GM21723 (cell line): Measurements from ENCODE around the gene CORO7.
"Not testable (repeated sequence)": the region's sequence is repeated elsewhere in the genome, so short reads cannot be mapped to it uniquely, and the experiment has no call there.

Source experiments
- ATAC-seq: cut with Tn5 transposase; IDR thresholded peaks from one replicate; pipeline ENCODE4 v1.9.1; 2021; ENCODE audit warnings: mild to moderate bottlenecking, moderate library complexity; ENCODE audit not compliant: unreplicated experiment

Gene CORO7

DNA sequence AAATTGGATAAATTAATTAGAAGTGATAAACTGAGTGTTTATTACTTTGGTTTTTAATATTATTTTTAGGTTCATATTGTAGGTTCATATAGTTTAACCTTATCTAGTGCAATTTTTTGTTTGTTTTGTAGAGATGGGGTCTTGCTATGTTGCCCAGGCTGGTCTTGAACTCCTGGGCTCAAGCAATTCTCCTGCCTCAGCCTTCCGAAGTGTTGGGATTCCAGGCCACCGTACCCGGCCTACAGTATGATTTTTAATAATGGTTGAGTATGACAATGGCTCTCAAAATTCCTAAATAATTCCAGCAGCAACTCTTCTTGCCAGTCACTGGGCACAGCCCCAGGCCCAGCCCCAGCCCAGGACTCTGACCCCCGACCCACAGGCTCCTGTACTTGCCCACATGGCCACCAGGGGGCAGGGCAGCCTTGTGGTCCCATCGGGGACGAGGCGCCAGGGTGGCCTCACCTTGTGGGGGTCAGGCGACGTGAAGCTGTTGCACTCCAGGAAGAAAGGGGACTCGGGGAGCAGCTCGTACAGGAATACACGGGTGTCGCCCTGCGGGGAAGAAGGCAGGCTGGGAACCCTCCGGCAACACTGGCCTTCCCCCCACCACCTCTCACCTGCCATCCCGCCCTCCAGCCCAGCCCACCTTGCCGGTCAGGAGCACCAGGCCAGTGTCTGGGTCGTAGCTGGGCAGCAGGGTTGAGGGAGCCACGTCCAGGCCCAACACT lies 57.4 kb downstream of the CORO7 start:
- no peak for ATAC-seq

DNA sequence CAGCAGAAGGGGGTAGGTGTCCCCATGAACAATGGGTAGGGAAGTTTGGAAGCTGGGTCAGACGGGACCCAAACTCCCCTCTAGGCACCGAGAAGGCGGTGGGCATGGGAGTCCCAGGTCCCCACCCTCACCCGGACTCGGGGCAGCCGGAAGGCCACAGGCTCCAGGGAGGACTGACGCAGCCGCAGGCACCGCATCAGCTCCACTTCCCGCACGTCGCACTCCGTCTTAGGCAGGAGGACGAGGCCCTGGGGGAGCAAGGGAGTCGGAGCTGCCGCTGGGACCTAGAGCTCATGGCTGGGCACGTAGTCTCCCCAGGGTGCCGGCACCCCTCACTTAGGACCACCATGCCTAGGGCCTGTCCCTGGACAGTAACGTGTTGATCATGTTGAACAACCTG lies 58.2 kb downstream of the CORO7 start:
- ATAC-seq: no peak

DNA sequence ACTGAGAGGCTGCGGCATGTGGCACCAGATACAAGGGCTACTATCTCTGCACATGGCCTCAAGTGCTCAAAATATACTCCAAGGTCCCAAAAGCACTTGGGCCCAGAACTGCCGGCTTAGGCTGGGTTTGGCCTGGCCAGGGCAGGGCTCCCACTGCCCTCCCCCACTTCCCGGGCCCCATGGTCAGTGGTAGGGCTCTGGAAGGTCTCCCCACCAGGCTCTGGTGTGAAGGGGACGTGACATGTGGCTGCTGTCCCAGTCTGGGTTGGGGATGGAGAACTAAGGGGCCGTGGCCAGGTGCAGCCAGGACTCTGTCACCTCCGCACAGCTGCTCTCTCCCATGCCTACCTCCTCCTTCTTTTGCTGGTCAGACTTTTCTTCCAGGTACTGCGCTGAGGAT lies 59.6 kb downstream of the CORO7 start:
- ATAC-seq: no peak

DNA sequence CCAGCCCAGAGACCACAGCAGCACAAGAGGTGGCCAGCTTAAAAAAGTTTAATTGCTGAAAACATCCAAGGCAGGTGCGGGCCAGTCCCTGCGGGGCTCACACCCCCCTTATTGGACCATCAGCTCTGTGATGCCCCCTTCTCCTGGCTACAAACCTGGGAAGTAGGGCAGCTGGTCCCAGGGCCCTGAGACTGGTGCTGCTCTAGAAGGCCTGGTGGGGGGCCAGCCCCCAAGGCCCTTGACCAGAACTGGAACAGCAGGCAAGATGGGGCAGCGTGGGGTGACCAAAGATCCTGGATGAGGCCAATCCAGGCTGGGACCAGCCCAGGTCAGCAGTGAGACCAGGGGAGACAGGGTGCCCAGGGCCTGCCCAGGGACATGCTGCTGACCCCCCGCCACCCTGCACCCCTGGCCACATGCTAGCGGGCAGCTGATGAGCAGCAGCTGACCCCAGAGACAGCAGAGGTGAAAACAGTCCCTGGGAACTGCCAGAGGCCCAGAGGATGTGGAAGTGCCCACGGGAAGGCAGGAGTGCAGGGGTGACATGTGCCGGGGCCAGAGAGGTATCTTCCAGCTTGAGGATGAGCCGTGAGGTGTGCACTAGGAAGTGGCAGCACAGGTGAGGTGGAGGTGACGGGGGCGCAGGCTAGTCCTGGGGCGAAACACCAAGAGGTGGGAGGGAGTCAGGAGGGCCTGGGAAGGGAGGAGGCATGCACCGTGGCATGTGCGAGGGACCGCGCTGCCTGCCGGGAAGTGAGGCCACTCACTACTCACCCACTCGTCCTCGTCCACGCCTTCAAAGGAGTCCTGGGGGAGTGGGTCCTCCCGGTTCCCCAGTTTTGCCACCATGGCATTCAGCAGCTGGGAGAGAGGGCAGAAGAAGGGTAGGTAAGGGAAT lies 61.6 kb downstream of the CORO7 start:
- no peak for ATAC-seq

DNA sequence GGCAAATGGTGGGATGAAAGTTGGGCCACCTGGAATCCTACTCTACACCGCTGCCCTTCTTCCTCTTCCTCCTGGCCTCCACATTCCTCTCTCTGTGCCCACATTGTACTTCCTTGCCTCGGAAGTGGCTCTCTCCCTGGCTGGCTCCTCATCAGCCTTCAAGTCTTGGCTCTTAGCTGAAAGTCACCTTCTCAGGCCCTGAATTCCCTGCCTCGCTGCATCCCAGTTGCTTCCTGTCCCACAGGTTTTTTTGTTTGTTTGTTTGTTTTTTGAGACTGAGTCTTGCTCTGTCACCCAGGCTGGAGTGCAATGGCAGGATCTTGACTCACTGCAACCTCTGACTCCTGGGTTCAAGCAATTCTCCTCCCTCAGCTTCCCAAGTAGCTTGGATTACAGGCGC lies 62.7 kb downstream of the CORO7 start:
- no peak for ATAC-seq

DNA sequence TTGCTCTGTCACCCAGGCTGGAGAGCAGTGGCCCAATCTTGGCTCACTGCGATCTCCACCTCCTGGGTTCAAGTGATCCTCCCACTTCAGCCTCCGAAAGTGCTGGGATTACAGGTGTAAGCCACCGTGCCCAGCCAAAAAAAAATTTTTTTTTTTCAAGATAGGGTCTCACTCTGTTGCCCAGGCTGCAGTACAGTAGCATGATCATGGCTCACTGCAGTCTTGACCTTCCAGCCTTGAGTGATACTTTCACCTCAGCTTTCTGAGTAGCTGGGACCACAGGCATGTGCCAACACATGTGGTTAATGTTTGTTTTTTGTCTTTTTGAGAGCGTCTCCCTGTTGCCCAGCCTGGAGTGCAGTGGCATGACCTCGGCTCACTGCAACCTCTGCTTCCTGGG lies 63.6 kb downstream of the CORO7 start:
- no peak for ATAC-seq

DNA sequence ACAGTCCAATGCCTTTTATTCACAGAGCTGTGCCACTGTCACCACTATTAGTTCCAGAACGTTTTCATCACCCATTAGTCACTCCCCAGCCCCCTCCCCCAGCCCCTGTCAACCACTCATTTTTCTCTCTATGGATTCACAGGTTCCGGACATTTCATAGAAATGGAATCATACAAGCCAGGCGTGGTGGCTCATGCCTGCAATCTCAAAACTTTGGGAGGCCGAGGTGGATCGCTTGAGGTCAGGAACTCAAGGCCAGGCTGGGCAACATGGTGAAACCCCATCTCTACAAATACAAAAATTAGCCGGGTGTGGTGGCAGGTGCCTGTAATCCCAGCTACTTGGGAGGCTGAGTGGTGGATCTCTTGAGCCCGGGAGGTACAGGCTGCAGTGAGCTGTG lies 64.5 kb downstream of the CORO7 start:
- ATAC-seq: no peak

DNA sequence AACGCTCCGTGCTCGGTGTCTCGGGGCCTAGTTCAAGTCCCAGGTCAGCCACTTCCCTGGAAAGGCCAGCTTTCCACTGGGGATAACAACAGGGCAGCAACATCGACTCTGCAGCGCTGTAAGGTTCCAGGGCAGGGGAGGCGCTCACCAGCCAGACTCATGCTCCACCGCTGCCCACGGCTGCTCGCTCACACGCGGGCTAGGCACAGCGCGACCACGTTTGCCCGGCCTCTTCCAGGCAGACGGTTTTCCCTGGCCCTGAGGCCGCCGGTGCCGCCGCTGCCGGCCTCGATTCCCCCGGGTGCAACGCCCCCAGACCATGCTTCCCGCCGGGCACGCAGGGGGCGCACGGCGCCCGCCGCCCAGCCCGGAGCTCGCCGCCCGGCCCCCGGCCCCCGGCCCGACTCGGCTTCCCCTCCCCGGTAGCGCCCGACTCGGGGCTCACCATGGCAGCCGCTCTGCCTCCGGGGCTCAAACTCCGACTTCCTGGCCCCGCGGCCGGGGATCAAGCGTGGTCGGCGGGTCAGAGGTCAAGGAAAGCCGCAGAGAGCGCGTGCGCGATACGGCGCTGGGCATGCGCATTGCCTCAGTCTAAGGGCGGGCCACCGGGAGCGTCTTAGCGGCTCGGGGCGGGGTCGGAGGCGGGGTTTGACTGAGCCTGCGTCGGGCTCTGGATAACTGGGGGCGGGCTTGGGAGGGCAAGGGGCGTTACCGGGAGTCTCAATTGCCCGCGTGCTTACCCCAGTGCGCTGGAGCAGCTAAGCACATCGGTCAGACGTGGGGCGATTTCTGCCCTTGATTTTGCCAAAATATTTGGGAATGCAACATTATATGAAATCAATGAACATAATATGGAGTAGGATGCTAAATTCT lies 65.4 kb downstream of the CORO7 start, which contains the start of gene PAM16:
Gene PAM16, minus strand, starts transcription at position 535 of the 873 bp plus-strand sequence. Its CDS starts 87 bp downstream, at position 448.
- peak; percentile 81 for ATAC-seq

DNA sequence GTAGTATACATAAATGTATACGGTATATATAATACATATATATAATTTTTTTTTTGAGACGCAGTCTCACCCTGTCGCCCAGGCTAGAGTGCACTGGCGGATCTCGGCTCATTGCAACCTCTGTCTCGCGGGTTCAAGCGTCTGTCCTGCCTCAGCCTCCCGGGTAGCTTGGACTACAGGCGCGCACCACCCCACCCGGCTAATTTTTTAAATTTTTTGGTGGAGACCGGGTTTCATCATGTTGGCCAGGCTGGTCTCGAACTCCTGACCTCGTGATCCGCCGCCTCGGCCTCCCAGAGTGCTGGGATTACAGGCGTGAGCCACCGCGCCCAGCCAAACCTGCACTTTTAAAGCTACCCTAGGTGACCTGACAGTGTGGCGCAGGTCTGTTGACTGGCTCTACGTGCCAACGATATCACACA lies 66.0 kb downstream of the CORO7 start:
- no peak for ATAC-seq

DNA sequence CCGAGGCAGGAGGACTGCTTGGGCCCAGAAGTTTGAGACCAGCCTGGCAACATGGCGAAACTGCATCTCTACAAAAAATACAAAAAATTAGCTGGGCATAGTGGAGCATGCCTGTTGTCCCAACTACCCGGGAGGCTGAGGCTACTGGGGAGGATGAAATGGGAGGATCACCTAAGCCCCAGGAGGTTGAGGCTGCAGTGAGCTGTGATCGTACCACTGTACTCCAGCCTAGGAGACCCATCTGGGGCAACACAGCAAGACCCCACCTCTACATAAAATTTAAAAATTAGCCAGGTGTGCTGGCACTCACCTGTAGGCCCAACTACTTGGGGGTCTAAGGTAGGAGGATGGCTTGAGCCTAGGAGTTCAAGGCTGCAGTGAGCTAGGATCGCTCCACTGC lies 67.1 kb downstream of the CORO7 start:
- no peak for ATAC-seq

DNA sequence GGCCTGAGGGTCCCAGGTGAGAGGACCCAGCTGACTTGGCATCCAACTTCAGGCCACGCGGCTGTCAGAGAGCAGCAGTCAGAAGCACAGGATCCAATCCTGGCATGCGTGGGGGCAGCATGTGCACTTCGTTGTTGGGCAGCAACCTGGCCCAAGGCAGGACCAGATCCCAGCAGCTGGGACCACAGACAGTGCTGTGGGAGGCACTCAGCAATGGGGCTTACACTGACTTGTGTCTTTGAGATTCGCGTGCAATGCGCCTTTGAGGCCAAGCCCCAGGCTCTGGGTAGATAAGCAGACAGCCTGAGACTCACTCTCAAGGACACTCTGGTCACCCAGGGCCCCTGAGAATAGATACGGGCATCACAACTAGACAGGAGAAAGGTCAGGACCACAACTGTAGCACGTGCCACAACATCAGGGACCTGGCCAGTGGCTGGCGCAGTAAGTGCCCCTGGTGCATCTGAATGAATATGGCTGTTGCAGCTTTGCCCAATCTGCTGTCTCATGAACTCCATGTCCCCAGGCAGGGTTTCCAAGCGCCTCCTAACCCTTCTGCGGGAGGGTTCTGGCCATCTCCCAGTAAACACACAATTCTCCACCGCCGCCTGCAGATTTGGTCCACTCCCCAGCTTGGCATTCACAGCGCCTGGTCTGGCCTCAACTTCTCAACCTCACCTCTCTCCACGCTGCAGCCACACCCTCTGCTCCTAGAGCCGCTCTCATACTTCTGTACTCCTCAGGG lies 68.5 kb downstream of the CORO7 start:
- ATAC-seq: no peak

DNA sequence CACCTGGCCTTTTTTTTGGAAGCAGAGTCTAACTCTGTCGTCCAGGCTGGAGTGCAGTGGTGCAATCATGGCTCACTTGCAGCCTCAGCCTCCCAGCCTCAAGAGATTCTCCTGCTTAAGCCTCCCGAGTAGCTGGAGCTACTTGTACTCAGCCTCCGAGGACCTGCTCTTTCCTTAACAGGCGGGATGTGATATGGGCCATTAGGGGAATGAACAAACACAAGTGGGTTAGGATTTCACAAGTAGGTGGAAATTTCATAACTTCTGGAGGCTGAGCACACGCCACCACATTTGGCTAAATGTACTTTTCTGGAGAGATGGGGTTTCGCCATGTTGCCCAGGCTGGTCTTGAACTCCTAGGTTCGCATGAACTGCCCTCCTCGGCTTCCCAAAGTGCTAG lies 69.4 kb downstream of the CORO7 start:
- ATAC-seq: no peak

DNA sequence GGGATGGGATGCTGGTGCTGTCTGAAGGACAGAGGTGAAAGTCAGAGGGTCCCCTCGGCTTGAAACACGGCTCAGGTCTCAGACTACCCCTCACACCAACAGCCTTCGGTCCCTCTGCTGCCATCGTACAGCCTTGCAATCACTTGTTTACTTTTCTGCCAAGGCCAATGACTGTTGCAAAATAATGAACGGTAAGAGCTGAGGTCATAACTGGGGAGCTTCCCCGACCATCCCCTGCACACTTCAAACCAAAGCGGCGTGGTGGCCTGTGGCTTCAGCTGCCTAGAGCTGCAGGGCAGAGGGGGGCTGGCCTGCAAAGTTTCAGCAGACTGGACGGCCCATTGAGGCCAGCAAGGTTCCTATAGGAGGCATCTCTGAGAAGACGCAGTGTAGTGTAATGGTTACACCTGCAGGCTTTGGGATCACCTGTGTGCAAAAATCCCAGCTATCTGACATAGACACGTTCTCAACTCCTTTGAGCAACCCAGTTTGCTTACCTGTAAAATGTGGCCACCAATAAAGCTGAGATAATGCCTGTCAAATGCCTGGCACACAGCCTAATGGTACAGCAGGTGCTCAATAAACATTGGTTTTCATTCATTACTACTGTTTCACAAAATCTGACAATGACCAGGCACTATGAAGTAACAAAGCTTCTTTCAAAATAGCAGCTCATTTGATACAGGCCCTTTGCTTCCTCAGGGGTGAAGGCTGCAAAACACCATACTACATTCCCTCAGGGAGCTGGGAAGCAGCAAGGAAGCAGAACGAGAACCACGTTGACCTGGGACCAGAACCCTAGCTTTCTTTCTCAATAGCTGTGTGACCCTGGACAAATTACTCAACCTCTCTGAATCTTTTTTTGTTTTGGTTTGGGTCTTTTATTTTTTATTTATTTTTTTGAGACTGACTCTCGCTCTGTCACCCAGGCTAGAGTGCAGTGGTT lies 70.3 kb downstream of the CORO7 start:
- no peak for ATAC-seq

DNA sequence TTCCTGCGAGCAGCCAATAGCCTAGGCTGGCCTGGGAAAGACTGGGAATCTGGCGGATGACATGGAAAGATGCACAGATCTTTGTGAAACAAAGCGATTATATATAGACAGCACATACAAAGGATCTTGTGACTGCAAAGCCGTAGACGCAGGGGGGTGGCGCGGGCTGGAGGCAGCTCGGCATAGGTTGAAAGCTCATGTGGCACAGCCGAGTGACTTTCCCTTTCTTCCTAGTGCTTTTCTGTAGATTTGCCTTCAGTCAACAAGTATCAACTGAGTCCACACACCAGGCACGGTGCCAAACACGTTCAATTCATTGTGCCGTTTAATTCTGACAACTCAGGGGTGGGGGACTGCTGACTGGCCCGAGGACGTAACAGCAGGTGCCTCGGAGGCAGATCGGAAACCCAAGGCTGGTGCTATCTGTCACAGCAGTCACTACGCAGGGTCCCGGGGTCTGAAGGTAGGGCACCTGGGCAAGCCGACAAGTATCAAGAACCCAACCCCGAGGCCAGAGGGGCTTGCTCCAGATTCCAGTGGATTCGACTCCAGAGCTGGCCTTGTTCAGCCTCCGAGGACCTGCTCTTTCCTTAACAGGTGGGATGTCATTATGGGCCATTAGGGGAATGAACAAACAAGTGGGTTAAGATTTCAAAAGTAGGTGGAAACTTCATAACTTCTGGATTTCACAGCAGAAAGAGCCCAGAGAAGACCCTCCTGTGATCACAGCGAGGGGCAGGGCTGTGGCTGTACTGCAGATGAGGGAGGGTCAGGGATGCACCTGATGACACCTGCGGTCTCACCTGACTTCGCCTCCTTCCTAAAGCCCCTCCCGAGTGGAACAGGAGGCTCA lies 71.2 kb downstream of the CORO7 start:
- ATAC-seq: no peak

DNA sequence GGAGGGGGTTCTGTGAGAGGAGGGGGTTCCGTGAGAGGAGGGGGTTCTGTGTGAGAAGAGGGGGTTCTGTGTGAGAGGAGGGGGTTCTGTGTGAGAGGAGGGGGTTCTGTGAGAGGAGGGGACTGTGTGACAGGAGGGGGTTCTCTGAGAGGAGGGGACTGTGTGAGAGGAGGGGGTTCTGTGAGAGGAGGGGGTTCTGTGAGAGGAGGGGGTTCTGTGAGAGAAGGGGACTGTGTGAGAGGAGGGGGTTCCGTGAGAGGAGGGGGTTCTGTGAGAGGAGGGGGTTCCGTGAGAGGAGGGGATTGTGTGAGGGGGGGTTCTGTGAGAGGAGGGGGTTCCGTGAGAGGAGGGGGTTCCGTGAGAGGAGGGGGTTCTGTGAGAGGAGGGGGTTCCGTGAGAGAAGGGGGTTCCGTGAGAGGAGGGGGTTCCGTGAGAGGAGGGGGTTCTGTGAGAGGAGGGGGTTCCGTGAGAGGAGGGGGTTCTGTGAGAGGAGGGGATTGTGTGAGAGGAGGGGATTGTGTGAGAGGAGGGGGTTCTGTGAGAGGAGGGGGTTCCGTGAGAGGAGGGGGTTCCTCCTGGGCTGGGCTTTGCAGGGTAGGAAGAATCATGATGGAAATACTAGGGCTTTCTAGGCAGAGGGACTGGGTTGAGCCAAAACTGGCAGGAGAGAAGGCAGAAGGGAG lies 72.0 kb downstream of the CORO7 start:
- ATAC-seq: not testable (repeated sequence)

DNA sequence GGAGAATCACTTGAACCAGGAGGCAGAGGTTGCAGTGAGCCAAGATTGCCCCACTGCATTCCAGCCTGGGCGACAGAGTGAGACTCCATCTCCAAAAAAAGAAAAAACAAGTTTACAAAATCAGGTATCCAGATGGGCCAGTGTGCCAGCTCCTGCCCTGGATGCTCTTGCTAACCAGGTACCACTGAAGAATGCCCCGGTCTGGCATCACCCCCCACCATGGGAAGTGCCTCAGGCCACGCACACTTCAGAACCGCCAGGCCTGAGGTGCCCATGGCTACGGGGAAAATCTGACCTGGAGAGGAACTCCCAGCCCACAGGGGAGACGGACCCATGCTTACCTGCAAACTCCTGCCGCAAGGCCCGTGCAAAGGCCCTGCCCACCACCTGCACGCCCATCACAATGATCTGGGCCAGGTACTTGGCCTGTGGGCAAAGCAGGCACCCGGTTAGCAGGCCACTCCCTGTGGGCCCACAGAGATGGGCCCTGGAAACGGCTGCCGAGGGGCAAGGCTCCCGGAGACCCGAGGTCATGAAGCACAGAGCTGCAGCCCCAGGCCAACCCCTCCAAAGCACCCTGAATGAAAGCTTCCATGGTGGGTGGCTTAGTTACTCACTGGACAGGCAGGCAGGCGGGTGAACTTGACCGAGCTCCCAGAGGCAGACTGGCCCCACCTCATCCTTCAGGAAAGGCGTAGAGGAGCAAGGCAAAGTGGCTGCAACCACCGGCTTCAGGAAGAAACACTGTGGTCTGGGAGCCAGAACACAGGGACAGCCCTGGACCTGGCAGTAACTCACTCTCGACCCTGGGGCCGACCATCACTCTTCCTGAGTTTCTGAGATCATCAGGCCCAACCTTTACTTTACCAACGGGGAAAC lies 73.3 kb downstream of the CORO7 start:
- no peak for ATAC-seq

DNA sequence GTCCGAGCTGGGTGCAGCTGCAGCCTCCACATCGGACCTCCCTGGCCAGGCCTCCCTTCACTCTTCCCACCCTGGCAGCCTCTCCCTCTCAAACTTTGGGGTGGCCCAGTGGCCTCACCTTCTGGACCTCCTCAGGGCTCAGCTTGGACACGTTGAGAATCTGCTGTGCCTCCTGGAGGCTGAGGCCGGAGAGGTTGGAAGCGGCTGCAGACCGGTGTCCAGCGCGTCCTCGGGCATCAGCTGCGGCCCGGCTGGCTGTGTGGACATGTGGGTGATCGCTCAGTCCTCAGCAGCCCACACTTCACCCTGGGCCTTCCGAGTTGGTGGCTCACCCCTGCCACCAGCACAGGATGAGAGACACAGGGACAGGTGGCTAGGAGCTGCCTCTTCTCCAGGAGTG lies 75.1 kb downstream of the CORO7 start:
- ATAC-seq: no peak
